GM21515 (cell line): ENCODE data around the gene TCERG1L.

ENCODE experiments used
- ATAC-seq: cut with Tn5 transposase; IDR thresholded peaks from one replicate; pipeline ENCODE4 v1.9.1; 2021; ENCODE audit not compliant: unreplicated experiment

The TCERG1L gene

DNA sequence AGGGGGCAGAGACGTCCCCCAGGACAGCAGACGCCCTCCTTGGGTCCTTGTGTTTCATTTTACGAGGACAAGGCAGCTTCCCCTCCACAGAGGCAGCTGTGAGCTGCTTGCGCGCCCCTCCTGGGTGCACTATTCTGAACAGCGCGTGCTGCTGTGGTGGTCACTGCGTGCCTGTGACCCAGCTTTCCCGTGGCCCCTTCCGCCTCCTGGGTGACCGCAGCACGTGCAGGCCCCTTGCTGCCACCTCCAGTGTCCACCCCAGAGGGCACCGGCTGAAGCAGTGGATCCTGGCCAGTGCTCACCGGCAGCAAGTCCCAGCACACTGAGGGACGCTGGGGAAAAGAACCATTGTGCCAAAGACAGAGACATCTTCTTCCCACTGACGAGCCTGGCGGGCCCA lies 81.4 kb downstream of the TCERG1L start:
- ATAC-seq = no peak

DNA sequence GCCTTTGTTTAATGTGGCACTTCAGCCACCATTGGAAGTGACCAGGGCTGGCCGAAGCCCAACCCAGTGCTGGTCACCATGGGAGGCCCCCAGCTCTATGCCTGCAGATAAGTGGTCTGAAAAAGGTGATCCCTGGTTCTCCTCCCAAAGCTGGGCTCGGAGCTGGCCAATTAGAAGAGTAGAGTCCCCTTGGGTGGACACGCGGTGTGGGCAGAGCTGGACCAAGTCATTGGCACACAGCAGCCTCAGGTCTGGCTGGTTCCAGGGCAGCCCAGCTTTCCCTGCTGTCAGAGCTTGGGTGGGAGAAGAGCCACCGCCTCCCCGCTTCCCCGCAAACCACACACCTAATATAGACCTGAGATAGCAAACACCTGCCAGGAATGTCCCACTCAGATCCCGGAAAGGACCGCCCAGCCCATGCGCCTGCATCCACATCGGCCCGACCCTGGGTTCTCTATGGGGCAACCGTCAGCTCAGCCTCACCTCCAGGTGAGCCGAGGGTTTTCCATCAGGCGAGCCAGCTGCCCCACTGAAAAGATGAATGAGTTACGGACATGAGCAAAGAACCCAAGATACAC lies 84.3 kb downstream of the TCERG1L start:
- ATAC-seq = no peak

DNA sequence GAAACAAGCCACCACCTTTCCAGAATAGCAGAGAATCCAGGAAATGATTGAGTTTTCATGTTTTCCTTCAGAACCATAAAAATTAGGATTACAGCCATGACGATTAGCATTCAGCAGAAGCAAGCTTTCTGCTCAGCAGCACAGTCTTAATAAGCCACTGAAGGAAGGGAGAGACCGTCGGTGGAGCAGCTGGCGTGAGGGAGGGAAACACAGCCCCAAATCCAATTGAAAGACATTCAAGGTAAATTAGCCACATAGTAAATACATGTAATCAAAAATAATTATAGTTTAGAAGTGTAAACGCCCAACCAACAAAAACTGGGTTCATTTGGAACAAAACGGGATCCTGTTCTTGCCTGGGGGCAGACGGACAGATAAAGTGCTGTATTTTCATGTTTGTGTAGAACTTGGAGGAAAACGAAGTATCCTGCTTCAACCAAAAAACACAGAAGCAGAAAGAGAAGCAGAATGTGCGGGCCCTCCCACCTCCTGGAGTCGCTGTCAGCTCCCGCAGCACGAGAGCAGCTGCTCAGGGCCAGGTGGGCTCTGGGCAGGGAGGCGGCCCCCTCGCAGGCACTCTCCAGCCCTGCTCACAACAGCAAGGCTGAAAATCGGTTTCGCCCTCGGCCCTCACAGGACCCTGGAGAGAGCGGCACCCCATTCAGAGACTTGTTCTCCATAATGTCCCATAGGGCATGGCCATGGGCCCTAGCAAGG lies 84.9 kb downstream of the TCERG1L start:
- no peak for ATAC-seq

DNA sequence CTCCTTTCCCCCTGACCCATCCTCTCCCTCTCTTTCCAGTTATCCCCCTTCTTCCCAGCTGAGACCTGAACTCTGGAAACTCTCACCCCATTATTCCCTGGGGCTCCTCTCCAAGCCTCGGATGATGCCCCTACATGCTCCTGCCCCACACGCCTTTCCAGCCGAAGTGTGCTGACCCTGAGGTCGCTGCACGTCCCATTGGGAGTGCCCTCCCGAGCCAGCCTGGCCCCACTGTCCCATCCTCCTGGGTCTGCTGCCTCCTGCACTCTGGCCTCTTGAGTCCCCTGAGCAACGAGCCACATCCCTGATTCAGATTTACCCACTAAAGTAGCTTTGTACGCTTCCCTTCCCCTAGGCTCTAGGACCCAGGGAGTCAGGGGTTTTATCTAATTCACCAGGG lies 87.4 kb downstream of the TCERG1L start:
- no peak for ATAC-seq

DNA sequence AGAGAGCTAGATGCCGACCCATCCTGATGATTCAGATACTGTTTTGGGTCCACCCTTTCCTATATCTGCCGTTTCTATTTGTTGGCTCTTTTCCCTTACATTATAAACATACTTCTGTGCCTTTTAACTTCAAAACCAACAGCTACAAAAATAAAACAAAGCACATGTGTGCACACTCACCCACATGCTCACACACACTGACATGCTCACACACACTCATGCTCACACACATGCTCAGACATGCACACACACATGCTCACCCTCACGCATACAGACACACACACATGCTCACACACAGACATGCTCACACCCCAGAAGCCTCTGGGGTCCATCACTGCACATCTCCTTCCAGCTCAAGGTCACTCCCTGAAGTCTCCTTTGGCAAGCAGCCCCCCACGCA lies 88.1 kb downstream of the TCERG1L start:
- ATAC-seq = no peak

DNA sequence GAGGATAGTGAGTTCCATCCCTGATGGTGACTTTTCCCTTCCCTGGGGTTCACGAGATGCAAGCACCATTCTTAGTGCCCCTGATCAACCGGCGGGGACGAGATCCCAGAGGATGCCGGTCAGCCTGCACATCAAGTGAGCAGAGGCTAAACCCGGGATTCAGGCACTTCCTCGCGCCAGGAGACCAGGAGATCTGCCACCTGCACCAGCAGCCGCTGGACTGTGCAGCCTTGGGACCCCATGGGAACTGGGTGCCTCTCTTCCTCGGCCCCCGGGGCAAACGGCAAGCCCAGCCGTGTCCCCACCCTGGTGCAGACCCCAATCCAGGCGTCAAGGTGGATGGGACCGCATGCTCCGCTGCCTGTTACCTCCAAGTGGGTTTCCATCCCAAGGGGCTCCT lies 88.5 kb downstream of the TCERG1L start:
- no peak for ATAC-seq

DNA sequence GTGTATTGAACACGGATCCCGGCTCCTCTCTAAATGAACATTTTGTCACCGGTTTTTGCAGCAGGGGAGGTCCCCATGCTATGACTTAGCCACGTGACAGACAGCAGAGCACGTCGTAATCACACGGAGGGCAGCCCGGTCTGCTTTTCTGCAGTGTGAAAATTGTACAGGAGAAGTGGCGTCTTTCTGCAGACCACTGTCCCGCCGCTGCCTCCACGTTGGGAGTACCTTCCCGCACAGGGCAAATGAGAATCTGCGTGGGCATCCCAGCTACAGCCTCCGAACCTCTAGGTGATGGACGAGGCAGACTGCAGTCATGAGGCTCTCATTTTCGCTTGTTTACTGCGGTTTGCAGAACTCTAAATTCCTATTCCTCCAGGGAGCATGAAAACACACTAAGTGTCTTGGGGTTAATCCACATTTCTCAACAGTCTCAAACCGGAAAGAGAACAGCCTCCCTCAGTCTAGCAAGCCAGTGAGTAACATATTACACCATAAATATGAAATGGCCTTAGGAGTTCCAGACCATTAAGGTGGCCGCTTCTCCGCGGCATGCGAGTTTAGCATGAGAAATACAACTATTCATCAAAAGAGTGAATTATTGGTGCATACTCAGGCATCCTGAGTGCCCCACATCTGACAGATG lies 89.8 kb downstream of the TCERG1L start:
- ATAC-seq = no peak

DNA sequence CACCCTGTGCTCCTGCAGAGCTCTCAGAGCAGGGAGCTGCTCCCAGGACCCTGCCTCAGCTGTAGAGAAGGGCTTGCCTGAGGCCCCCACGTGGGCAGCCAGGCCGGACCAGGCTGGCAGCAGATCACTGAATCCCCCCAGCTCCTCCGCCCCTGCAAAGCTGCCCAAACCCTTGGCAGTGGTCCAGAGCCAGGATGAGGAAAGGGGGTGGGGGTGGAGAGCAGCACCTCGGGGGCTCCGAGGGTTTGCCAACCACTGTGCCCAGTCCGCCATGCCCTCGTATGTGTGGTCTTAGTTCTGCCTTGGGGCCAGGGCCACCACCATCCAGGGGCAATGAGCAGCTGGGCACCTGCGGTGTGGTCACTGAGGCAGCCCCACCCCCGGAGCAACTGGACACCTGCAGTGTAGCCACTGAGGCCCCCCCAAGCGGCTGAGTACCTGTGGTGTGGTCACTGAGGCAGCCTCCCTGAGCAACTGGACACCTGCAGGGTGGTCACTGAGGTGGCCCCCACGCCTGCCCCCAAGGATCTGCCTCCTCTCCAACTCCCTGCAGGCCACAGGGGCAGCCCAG lies 90.8 kb downstream of the TCERG1L start:
- no peak for ATAC-seq

DNA sequence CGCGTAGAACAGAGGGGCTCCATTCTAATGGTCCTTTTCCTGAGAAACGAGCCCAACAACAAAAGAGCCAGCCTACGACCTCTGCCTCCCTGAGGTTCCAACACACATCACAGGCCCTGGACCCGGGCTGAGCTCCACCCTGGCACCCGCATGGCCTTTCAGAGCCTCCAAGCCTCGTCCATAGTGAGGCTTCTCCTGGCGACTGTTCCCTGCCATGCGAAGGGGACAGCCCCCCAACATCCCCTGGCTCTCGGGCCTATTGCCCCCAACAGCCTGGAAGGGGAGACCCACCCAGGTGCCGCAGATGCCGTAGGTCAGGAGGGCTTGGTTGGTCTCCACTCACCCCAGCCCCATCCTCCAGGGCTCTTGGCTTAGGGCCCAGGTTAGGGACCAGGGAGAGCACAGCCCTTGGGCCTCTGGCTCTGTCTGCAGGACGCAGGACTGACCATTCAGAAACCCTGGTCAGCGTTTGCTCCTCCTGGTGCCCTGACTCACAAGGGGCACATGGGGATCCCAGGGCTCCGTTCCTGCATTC lies 91.5 kb downstream of the TCERG1L start:
- ATAC-seq = no peak

DNA sequence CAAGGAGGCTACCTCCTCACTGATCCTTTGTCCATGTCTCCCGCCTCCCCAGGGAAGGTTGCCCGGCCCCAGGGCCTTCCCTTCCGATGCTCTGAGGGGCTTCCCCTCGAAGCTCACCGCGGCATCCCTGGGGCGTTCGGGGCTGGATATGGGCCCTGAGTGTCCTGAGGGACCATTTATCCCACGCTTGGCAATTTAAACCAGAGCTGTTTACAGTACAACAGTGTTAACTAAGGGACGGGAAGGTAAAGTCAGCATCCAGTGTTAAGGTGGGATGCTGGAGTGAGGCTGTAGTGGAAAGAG lies 92.0 kb downstream of the TCERG1L start:
- no peak for ATAC-seq

DNA sequence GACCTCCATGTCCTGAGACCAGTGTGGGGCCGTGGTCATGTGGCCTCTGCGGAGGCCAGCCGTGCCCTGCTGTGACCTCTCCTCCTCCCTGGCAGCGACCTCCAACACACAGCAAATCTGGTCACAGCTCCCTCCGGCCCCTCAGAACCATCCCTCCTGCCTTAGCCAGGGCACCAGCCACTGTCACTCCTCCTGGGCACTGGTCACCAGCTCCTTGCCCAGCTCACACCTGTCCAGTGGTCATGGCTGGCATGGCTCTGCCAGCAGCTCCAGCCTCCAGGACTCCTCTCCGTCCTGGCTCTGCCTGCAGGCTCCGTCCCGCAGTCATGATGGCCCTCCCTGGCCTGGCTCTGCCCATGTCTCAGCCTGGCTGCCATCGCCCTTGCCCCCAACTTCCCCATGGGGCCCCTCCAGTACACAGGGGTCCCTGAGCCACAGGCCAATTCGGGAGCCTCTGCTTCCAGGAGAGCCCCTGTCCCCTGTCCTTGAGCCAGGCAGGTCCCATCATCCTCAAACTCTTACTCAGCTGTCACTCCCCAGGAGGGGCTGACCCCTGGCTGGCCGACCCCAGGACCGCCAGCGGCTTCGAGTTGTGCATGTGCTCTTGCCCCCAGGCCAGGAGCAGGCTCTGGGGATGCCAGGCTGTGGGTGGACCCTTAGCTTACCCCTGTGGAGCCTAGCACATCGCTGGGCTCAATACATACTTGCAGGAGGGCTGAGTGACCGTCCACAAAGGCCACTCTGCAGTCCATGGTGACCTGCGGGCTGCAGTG lies 92.5 kb downstream of the TCERG1L start:
- ATAC-seq = no peak

DNA sequence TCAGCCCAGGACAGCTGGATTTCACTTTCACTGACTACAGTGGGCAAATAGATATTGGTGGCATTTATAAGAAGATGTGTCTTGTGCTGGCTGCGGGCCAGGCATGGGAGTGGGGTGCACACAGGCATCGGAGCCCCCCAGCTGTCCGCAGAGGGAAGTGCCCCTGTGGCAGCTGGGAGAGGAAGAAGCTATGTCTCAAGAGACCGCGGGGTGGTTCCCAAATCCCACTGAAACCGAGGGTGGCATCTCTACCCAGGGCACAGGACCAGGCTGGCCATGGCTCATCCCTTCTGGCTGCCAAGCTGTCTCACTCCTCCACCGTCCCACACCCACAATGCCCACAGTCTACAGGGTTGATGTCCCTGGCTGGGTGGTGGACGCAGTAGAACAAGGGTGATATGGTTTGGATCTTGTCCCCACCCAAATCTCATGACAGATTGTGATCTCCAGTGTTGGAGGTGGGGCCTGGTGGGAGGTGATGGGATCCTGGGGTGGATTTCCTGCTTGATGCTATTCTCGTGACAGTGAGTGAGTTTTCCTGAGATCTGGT lies 94.8 kb downstream of the TCERG1L start:
- no peak for ATAC-seq

DNA sequence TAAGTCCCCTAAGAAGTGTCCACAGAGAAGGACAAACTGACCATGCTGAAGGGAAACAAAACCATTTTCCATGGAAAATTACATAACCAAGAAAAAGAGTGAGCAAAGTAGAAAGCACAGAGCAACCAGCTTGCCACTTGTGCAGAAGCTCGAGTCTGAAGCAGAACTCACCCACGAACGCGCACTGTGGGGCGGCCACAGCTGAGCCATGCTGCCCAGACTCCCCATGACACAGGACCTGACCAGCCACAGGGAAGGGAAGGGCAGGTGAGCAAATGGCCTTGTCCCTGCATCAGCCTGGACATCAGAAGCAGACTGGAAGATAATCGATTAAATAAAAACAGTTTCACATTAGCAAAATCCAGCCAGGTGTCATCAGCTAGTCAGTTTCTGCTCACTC lies 95.7 kb downstream of the TCERG1L start:
- ATAC-seq = no peak

DNA sequence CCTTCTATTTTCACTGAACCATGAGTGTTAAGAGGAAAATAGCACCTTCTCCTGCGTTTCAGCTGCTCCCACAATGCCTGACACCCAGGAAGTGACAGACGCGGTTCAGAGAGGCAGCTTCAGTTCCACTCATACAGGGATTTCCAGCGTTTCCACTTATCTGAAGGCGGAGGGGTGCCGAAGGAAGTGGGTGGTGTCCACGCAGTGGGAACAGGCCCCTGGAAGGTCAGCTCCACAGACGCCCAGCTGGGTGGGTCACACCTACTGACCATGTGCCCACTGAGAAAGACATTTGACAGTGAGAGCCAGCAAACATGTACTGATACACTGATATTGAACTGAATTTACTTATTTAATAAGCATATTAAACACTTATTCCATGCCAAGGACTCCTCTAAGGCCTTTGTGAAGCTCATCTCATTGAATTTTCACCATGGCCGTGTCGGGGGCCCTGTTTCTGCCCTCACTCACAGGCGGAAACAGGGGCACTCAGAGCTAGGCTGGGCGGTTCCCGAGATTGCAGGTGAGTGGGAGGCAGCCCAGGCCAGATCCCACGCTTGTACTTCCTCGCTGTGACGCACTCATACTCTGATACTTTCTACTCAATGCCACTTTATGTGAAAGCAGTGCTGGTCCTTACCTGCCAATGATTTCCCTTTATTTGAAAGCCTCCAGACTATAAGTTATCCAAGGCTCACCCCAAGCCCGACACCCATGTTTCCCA lies 96.8 kb downstream of the TCERG1L start:
- no peak for ATAC-seq

DNA sequence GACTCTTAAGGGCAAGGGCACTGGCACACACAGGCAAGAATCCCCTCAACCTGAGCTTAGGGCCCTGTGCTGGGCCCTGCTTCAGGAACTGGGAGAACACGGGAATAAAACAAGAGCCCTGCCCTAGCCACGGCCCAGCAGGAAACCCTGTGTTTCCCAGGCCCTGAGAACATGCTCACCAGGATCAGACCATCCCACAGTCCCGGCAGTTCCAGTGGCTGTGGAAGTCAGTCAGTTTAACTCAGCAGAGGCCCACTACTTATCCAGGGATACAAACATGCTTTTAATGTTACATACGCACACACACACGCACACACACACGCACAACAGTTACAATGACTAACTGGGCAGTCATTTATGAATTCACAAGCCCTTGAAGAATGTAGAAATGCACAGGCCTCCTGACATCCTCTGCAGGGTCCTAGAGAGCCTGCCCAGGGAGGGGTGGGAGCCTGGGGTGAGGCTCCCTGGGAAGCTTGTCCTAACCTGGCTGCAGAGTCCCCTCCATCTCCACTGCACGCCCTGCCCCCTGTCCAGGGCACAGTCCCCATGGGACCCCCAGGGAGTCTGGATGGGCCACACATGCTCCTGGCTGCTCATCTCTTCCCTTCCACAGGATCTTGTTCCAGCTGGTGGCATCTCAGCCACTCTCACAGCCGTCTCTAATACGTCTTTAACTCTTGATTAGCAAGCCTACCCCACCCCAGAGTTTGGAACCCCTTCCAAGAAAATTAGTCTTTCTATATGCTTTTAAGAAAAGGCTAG lies 97.6 kb downstream of the TCERG1L start:
- no peak for ATAC-seq

DNA sequence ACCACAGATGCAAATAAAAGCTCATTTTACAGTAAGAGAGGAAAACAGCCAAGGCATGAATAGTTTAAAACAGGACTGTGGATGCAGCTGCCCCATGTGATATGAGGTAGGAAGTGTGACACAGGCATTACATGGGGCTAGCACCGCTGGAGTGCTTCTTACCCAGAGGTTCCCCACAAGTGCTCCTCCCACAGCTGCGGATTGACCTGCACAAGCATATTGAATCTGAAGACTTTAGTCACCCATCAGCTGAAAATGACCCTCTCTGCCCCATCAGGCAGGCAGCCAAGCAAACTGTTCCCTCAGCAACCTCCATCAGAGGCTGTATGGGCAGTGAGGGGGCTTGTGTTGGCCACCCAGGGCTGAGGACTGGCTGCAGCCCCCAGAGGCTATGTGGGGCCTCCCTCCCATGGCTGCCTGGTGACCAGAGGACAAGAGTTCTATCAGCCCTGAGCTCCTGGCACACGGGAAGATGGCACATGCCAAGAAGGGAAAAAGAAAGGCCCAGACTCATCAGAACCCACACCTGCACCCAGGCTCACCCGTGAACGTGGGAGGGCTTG lies 98.7 kb downstream of the TCERG1L start:
- no peak for ATAC-seq

DNA sequence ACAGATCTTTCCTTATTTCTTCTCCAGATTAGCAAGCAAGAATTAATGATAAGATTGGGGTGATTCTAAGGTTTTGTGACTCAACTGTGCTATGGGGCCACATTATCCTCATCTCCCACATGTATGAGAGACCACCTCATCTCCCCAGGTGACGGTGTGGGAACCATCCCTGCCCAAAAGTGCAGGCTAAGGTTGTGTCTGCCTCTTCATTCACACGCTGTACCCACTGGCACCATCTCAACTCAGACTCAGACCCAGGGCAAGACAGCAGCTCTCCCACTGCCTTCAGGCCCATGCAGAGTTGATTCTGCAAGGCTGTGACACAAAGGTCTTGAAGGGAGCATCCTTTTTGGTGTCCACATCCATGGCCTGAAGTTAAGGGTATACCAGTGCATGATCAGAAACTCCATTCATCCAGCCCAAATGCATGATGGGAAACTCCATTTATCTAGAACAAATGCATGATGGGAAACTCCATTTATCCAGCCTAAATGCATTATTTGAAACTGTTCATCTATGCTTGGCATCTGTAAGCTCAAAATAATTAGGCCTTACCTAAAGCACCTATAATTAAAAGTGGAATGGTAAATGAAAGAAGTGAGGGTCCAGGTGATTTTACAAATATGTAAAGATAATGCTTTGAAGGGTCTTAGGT lies 99.4 kb downstream of the TCERG1L start:
- no peak for ATAC-seq

DNA sequence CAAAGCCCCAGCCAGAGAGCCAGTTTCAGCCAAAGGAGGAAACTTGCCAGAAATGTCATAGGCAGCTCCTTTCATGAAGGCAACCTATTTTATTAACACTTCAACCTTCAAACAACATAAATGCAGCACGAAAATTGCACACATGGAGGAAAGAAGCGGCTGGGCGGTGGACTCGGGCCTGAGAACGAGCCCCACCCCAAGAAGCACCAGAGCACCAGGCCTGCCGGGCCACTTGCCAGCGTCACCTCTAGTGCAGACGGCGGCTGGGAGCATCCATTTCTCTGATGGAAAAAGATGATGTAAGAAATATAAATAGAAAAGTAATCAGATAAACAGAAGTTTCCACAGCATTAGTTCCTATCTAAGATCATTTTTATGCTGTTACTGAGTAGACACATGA lies 100.0 kb downstream of the TCERG1L start:
- ATAC-seq = no peak

DNA sequence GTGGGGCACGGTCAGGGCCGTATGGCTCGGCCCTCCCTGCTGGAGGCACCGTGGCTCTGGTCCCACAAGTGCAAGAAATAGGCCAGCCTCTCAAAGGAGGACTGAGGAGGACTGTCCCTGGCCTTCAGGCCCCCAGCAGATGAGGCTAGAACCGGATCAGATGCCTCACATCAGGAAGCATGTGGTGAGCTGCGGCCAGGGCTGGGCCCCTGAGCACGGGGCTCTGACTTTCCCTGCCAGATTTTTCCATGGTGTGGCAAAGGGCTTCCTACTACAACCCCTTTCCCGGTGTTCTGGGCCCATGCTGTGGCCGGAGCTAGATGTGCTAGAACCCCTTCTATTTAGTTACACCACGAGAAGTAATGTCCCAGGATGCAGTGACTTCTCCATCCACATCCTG lies 100.4 kb downstream of the TCERG1L start:
- ATAC-seq = no peak
